Breast epithelium (tissue), 4 donors: Measurements from ENCODE around the gene KMT2D. TPM values are rescaled to one million over a fixed set of nuclear protein-coding genes. Genes with fewer than 3 reads are reported as not detected.

Experiments used
- DNase-seq, 2 donors: peaks; one replicate each; pipeline ENCODE4 v3.0.0-alpha.2; 2019; ENCODE audit warnings: low spot score in 2 of 2
- H3K27ac ChIP-seq, 2 donors: fragments of 200-600 bp; sonication (generic) in 1 of 2; one replicate each; pipeline ENCODE4 v1.5.1; 2016 to 2019; ENCODE audit warnings: mild to moderate bottlenecking in 1 of 2
- H3K27me3 ChIP-seq, 2 donors: fragments of 200-600 bp; sonication (generic) in 1 of 2; one replicate each; pipeline versions ENCODE4 v1.5.1 to v1.6.0; 2017 to 2019; ENCODE audit warnings: control low read depth in 1 of 2, mild to moderate bottlenecking in 1 of 2
- H3K36me3 ChIP-seq: fragments of 200-600 bp; one replicate; pipeline ENCODE4 v1.5.1; 2019
- H3K4me1 ChIP-seq, 2 donors: fragments of 200-600 bp; sonication (generic); one replicate each; pipeline ENCODE4 v1.5.1; 2016 to 2019; ENCODE audit warnings: control low read depth in 1 of 2
- H3K4me3 ChIP-seq, 3 donors: fragments of 200-600 bp; sonication (generic); 1 replicate in 2 of 3; 2 replicates in 1 of 3; pipeline ENCODE4 v1.5.1; 2016 to 2019; ENCODE audit warnings: mild to moderate bottlenecking in 3 of 3, moderate library complexity in 2 of 3
- H3K9me3 ChIP-seq, 2 donors: fragments of 200-600 bp; sonication (generic) in 1 of 2; one replicate each; pipeline ENCODE4 v1.5.1; 2016 to 2019; ENCODE audit warnings: control low read depth in 1 of 2
- CTCF ChIP-seq, 3 donors: fragments of 450-650 bp; IDR thresholded peaks; one replicate each; pipeline ENCODE4 v1.5.1; 2016 to 2017; ENCODE audit warnings: antibody characterized with exemption in 3 of 3, mild to moderate bottlenecking in 3 of 3, moderate library complexity in 3 of 3
- POLR2A ChIP-seq: fragments of 450-650 bp; IDR thresholded peaks from one replicate; pipeline ENCODE4 v1.6.1; 2016; ENCODE audit warnings: antibody characterized with exemption, mild to moderate bottlenecking, moderate library complexity
- POLR2AphosphoS5 ChIP-seq, 3 donors: sonication (generic); formaldehyde crosslinking; IDR thresholded peaks; one replicate each; pipeline ENCODE4 v1.6.1; 2017; ENCODE audit warnings: antibody characterized with exemption in 3 of 3
- intact Hi-C: fragments of 100-400 bp; cut with DNase I; formaldehyde crosslinking; loops from one replicate; pipeline ENCODE4 v1.15.1; 2023; ENCODE audit warnings: low total_unique reads
- total RNA-seq, 3 donors: library from RNA; depleted of rRNA; stranded (reverse); fragments of >200 nt; gene quantifications; one replicate each; pipeline ENCODE4 v1.1.0, GENCODE V29; 2016

The KMT2D gene
- total RNA-seq, 3 donors from 2014 or later, result 35.4 to 51.4 (median 45.9) TPM

DNA sequence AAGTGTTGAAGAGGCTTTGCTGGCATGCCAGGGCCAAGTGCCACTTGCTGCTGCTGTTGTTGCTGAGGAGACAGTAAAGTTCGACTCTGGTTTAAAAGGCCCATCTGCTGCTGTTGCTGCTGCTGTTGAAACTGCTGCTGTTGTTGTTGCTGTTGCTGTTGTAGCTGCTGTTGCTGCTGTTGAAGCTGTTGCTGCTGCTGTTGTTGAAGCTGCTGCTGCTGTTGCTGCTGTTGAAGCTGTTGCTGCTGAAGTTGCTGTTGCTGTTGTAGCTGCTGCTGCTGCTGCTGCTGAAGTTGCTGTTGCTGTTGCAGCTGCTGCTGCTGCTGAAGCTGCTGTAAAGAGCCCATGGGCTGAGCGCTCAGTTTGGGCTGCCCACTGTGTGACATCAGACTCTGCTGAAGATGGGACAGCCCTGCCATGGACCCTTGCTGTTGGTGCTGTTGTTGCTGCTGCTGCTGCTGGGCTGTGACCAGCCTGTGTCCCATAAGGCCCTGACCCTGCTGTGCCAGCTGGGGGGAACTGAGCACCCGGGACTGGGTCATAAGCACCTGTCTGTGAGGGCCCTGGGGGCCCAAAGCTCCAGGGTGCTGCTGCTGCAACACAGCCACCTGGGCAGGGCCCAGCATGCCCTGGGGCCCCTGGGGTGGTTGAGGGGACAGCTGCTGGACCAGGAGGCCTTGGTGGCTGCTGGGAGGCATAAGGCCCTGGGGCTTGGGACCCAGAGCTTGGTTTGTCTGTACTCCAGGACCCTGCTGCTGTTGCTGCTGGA lies 27.7 kb downstream of the KMT2D start:
- no peak for DNase-seq
- TF ChIP-seq POLR2A, result no peak
- no peak for TF ChIP-seq CTCF (IDR thresholded peaks at IDR 0.05)
- no peak for TF ChIP-seq POLR2AphosphoS5 (IDR thresholded peaks at IDR 0.05)
- H3K27me3 ChIP-seq, result no peaks in the 10 kb centered on the region
- no peaks in the 10 kb centered on the region for H3K9me3 ChIP-seq
- H3K36me3 ChIP-seq, result peaks cover 6% of the 10 kb centered on the region
- intact Hi-C loops, result no loop called here
- H3K4me3 ChIP-seq, result no peak overlapping the region
- H3K27ac ChIP-seq, result no peak overlapping the region
- no peaks in the 10 kb centered on the region for H3K4me1 ChIP-seq

DNA sequence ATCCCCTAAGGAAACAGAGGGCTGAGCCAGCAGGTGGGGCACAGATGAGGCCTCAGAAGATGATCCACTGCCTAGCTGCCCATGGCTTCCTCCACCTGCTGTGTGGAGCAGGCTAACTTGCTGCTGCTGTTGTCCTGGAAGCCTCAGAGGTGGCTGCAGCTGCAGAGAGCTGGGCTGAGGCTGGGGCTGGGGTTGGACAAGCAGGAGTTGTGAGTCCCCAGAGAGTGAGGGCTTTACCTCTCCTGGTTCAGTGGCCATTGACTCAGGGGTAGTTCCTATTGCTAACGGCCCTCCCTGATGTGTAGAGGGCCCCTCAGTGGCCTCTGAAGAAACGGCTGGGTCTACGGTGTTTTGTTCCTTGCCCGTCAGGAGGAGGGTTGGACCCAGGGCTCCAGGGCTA lies 28.3 kb downstream of the KMT2D start:
- no peaks in the 10 kb centered on the region for H3K27me3 ChIP-seq
- no peaks in the 10 kb centered on the region for H3K9me3 ChIP-seq
- no peak for DNase-seq
- H3K36me3 ChIP-seq, result peaks cover 6% of the 10 kb centered on the region
- no peak overlapping the region for H3K27ac ChIP-seq
- no peak overlapping the region for H3K4me3 ChIP-seq
- intact Hi-C loops, result no loop called here
- TF ChIP-seq POLR2A, result no peak
- H3K4me1 ChIP-seq, result no peaks in the 10 kb centered on the region

GRCh38 chr12:49031573-49032161 lies 28.9 kb downstream of the KMT2D start:
- intact Hi-C loops, result no loop called here
- peaks cover 6% of the 10 kb centered on the region for H3K36me3 ChIP-seq
- no peaks in the 10 kb centered on the region for H3K27me3 ChIP-seq
- no peaks in the 10 kb centered on the region for H3K4me1 ChIP-seq
- H3K9me3 ChIP-seq, result no peaks in the 10 kb centered on the region
- H3K4me3 ChIP-seq, result no peak overlapping the region
- no peak for TF ChIP-seq POLR2A
- TF ChIP-seq CTCF (IDR thresholded peaks at IDR 0.05), result no peak
- TF ChIP-seq POLR2AphosphoS5 (IDR thresholded peaks at IDR 0.05), result no peak
- H3K27ac ChIP-seq, result no peak overlapping the region
- no peak for DNase-seq

DNA sequence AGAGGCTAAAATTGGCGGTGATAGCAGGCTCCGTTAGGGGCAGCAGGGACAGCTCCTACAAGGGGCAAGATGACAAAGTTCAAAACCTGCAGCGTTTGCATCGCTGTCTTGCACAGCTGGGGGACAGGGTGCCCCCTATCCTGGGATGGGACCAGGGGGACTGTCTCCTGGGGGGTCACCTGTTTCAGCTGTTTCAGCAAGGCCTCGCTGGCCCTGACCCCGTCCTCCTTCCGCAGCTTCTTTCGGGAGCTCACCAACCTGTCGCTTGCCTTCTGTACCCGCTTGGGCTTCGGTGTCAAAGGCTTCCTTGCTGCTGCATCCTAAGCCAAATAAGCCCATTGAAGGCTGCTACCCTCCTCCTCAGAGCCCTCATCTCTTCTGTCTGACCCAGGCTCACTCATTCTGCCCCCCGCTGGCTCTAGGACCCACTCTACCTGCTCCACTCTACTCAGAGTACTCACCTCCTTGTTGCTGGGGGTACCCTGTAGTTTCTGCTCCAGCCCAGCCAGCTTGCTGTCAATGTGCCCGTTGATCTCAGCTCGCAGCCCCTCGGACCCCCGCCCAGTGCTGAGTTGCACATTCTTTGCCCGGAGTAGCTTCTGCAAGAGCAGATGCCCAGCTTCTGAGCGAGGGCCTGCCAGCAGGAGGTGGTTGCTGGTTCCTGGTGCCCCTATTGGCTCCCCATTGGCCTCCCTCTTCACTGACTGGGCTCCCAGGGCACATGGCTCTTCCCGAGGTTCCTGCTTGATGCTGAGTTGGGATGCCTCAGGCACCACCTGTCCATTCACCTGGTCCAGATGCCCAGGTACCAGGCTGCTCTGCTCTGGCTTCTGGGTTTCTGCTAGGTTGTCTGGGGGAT lies 29.7 kb downstream of the KMT2D start:
- peaks cover 6% of the 10 kb centered on the region for H3K36me3 ChIP-seq
- DNase-seq, result no peak
- TF ChIP-seq POLR2AphosphoS5 (IDR thresholded peaks at IDR 0.05) (no peak), POLR2A (no peak), CTCF (IDR thresholded peaks at IDR 0.05) (no peak)
- no peaks in the 10 kb centered on the region for H3K27me3 ChIP-seq
- H3K4me1 ChIP-seq, result no peaks in the 10 kb centered on the region
- intact Hi-C loops, result no loop called here
- H3K27ac ChIP-seq, result no peak overlapping the region
- no peaks in the 10 kb centered on the region for H3K9me3 ChIP-seq
- H3K4me3 ChIP-seq, result no peak overlapping the region

GRCh38 chr12:49030119-49030518 lies 30.5 kb downstream of the KMT2D start:
- no peak overlapping the region for H3K4me3 ChIP-seq
- no peak for DNase-seq
- no peak overlapping the region for H3K27ac ChIP-seq
- TF ChIP-seq CTCF (IDR thresholded peaks at IDR 0.05) (no peak), POLR2AphosphoS5 (IDR thresholded peaks at IDR 0.05) (no peak), POLR2A (no peak)
- no peaks in the 10 kb centered on the region for H3K27me3 ChIP-seq
- intact Hi-C loops, result no loop called here
- peaks cover 6% of the 10 kb centered on the region for H3K36me3 ChIP-seq
- no peaks in the 10 kb centered on the region for H3K9me3 ChIP-seq
- no peaks in the 10 kb centered on the region for H3K4me1 ChIP-seq
